ENCODE data around the gene TRAF6. TPM values are rescaled to one million over a fixed set of nuclear protein-coding genes. Genes with fewer than 3 reads are reported as not detected.
A peak's percentile ranks its signal among the peaks of the same experiment; 100 is the strongest.

TRAF6 gene
- total RNA-seq, 1 experiment from 2014 or later: 10.9 TPM

- H3K36me3 Mint-ChIP-seq (ENCODE audit: insufficient read depth, unreplicated experiment): no peaks in the 10 kb centered on the region
- H3K4me1 ChIP-seq: peaks cover 5% of the 10 kb centered on the region; the same call in 1 of the 2 replicates
- no peaks in the 10 kb centered on the region for H3K36me3 ChIP-seq (ENCODE audit: control insufficient read depth, insufficient read depth, low read length)
- no TSS peak for BruUV-seq (replicated peaks)
- ChIA-PET CTCF (no interaction called here), POLR2A (no interaction called here)
- peaks cover 10% of the 10 kb centered on the region for H3K4me1 Mint-ChIP-seq (ENCODE audit: low read depth, unreplicated experiment)
- H3K27ac Mint-ChIP-seq (ENCODE audit: unreplicated experiment): no peak overlapping the region
- no peak for DNase-seq
- H3K9me3 ChIP-seq: no peaks in the 10 kb centered on the region
- no peak overlapping the region for H3K4me3 ChIP-seq (ENCODE audit: low read depth, low read length)
- no peak overlapping the region for H3K4me3 Mint-ChIP-seq (ENCODE audit: unreplicated experiment)
- H3K9me3 Mint-ChIP-seq (ENCODE audit: unreplicated experiment): no peaks in the 10 kb centered on the region
- H3K27me3 ChIP-seq (replicated peaks; ENCODE audit: control insufficient read depth, insufficient read depth, low read length): no peaks in the 10 kb centered on the region
- H3K27me3 Mint-ChIP-seq (ENCODE audit: insufficient read depth, unreplicated experiment): peaks cover 2% of the 10 kb centered on the region
- intact Hi-C loops (cut with micrococcal nuclease; ENCODE audit: unreplicated experiment): no loop called here
- no peak for TF ChIP-seq CTCF (IDR thresholded peaks at IDR 0.05; ENCODE audit: insufficient read depth in 1 of 2, low read depth in 1 of 2, low read length in 1 of 2, severe bottlenecking in 1 of 2, unreplicated experiment in 1 of 2)
Measured at GRCh38 chr11:36469881-36470802, 39.9 kb downstream of the TRAF6 start.

GRCh38 chr11:36469063-36469462 is 41.0 kb downstream of the TRAF6 start:
- Histone ChIP-seq H3K36me3 (ENCODE audit: control insufficient read depth, insufficient read depth, low read length) (no peaks in the 10 kb centered on the region), H3K27me3 (replicated peaks; ENCODE audit: control insufficient read depth, insufficient read depth, low read length) (no peaks in the 10 kb centered on the region), H3K4me3 (ENCODE audit: low read depth, low read length) (no peak overlapping the region), H3K4me1 (peaks cover 5% of the 10 kb centered on the region; the same call in 1 of the 2 replicates), H3K9me3 (no peaks in the 10 kb centered on the region)
- Mint-ChIP-seq H3K9me3 (ENCODE audit: unreplicated experiment) (no peaks in the 10 kb centered on the region), H3K27ac (ENCODE audit: unreplicated experiment) (no peak overlapping the region), H3K4me1 (ENCODE audit: low read depth, unreplicated experiment) (peaks cover 10% of the 10 kb centered on the region), H3K27me3 (ENCODE audit: insufficient read depth, unreplicated experiment) (peaks cover 2% of the 10 kb centered on the region), H3K36me3 (ENCODE audit: insufficient read depth, unreplicated experiment) (no peaks in the 10 kb centered on the region), H3K4me3 (ENCODE audit: unreplicated experiment) (no peak overlapping the region)
- intact Hi-C loops (cut with micrococcal nuclease; ENCODE audit: unreplicated experiment): no loop called here
- ChIA-PET POLR2A (no interaction called here), CTCF (no interaction called here)
- BruUV-seq (replicated peaks): no TSS peak
- no peak for DNase-seq
- peak in 1 of 2 experiments; percentile 21 for TF ChIP-seq CTCF (IDR thresholded peaks at IDR 0.05; ENCODE audit: insufficient read depth in 1 of 2, low read depth in 1 of 2, low read length in 1 of 2, severe bottlenecking in 1 of 2, unreplicated experiment in 1 of 2)

GRCh38 chr11:36467916-36468315 is 42.2 kb downstream of the TRAF6 start:
- intact Hi-C loops (cut with micrococcal nuclease; ENCODE audit: unreplicated experiment): no loop called here
- Histone ChIP-seq H3K36me3 (ENCODE audit: control insufficient read depth, insufficient read depth, low read length) (no peaks in the 10 kb centered on the region), H3K4me1 (peaks cover 5% of the 10 kb centered on the region; the same call in 1 of the 2 replicates), H3K27me3 (replicated peaks; ENCODE audit: control insufficient read depth, insufficient read depth, low read length) (no peaks in the 10 kb centered on the region), H3K9me3 (no peaks in the 10 kb centered on the region), H3K4me3 (ENCODE audit: low read depth, low read length) (no peak overlapping the region)
- Mint-ChIP-seq H3K9me3 (ENCODE audit: unreplicated experiment) (no peaks in the 10 kb centered on the region), H3K27ac (ENCODE audit: unreplicated experiment) (no peak overlapping the region), H3K27me3 (ENCODE audit: insufficient read depth, unreplicated experiment) (peaks cover 2% of the 10 kb centered on the region), H3K4me3 (ENCODE audit: unreplicated experiment) (no peak overlapping the region), H3K36me3 (ENCODE audit: insufficient read depth, unreplicated experiment) (no peaks in the 10 kb centered on the region), H3K4me1 (ENCODE audit: low read depth, unreplicated experiment) (peaks cover 10% of the 10 kb centered on the region)
- peak in 1 of 2 experiments; percentile 25 for DNase-seq
- BruUV-seq (replicated peaks): no TSS peak
- ChIA-PET CTCF (interaction anchor here (1.3 to 1.5 kb wide), 2 partner anchors 11 to 25 kb away, joined by 5 to 6 read pairs; no protein-coding TSS in a partner anchor), POLR2A (no interaction called here)
- no peak for TF ChIP-seq CTCF (IDR thresholded peaks at IDR 0.05; ENCODE audit: insufficient read depth in 1 of 2, low read depth in 1 of 2, low read length in 1 of 2, severe bottlenecking in 1 of 2, unreplicated experiment in 1 of 2)
